ENCODE measurements around the gene BMP6.

The BMP6 gene

GRCh38 chr6:7899101-7899888 is 173.4 kb downstream of the BMP6 start:
- no peak for TF ChIP-seq CTCF (IDR thresholded peaks at IDR 0.05)

- no peak for TF ChIP-seq CTCF (IDR thresholded peaks at IDR 0.05)
Measured at GRCh38 chr6:7899889-7900213, 174.0 kb downstream of the BMP6 start.

GRCh38 chr6:7900621-7901020 is 174.7 kb downstream of the BMP6 start:
- no peak for TF ChIP-seq CTCF (IDR thresholded peaks at IDR 0.05)

- no peak for TF ChIP-seq CTCF (IDR thresholded peaks at IDR 0.05)
Measured at GRCh38 chr6:7901056-7901455, 175.2 kb downstream of the BMP6 start.

- TF ChIP-seq CTCF (IDR thresholded peaks at IDR 0.05): no peak
Measured at GRCh38 chr6:7901780-7902179, 175.9 kb downstream of the BMP6 start.

GRCh38 chr6:7902221-7902620 is 176.3 kb downstream of the BMP6 start:
- no peak for TF ChIP-seq CTCF (IDR thresholded peaks at IDR 0.05)

GRCh38 chr6:7902867-7903266 is 177.0 kb downstream of the BMP6 start:
- TF ChIP-seq CTCF (IDR thresholded peaks at IDR 0.05): no peak

GRCh38 chr6:7903673-7904072 is 177.8 kb downstream of the BMP6 start:
- no peak for TF ChIP-seq CTCF (IDR thresholded peaks at IDR 0.05)

Measured in LNCAP (cell line).